Medulla oblongata (tissue), 1 donor: ENCODE results near the gene IL2RA.
A peak's percentile ranks its signal among the peaks of the same experiment; 100 is the strongest.
"Not testable (repeated sequence)": the region's sequence is repeated elsewhere in the genome, so short reads cannot be mapped to it uniquely, and the experiment has no call there.

Source experiments
- DNase-seq: peaks from one replicate; pipeline ENCODE4 v3.0.0-alpha.2; 2015; ENCODE audit errors: extremely low spot score

The IL2RA gene

GRCh38 chr10:6082496-6083395, 20.6 kb upstream of the IL2RA start:
- DNase-seq: no peak

GRCh38 chr10:6080417-6080973, 18.3 kb upstream of the IL2RA start:
- DNase-seq: no peak

- DNase-seq: no peak
Observed at GRCh38 chr10:6079044-6079443, 16.9 kb upstream of the IL2RA start.

- no peak for DNase-seq
Observed at GRCh38 chr10:6077071-6077675, 15.0 kb upstream of the IL2RA start.

- no peak for DNase-seq
Observed at GRCh38 chr10:6074489-6075301, 12.5 kb upstream of the IL2RA start.

- no peak for DNase-seq
Observed at GRCh38 chr10:6072215-6072934, 10.2 kb upstream of the IL2RA start.

- no peak for DNase-seq
Observed at GRCh38 chr10:6071181-6072175, 9.3 kb upstream of the IL2RA start.

GRCh38 chr10:6070660-6071059, 8.5 kb upstream of the IL2RA start:
- no peak for DNase-seq

- DNase-seq: no peak
Observed at GRCh38 chr10:6069081-6069931, 7.1 kb upstream of the IL2RA start.

GRCh38 chr10:6068422-6068821, 6.3 kb upstream of the IL2RA start:
- peak; percentile 57 for DNase-seq

- DNase-seq: no peak
Observed at GRCh38 chr10:6068006-6068405, 5.8 kb upstream of the IL2RA start.

- DNase-seq: no peak
Observed at GRCh38 chr10:6067457-6067856, 5.3 kb upstream of the IL2RA start.

- peak; percentile 39 for DNase-seq
Observed at GRCh38 chr10:6065835-6066234, 3.7 kb upstream of the IL2RA start.

GRCh38 chr10:6065406-6065805, 3.2 kb upstream of the IL2RA start:
- DNase-seq: no peak

GRCh38 chr10:6064726-6065125, 2.6 kb upstream of the IL2RA start:
- DNase-seq: not testable (repeated sequence)

GRCh38 chr10:6064119-6064518, 2.0 kb upstream of the IL2RA start:
- no peak for DNase-seq

GRCh38 chr10:6061056-6061455, 1.1 kb downstream of the IL2RA start:
- no peak for DNase-seq

- DNase-seq: no peak
Observed at GRCh38 chr10:6059506-6059905, 2.7 kb downstream of the IL2RA start.
